HUES48 (cell line): ENCODE data around the gene C1orf198.

Experiments used
- H3K27ac ChIP-seq: one replicate; pipeline ENCODE4 v1.7.0; 2013; ENCODE audit warnings: low read depth, low read length, inconsistent platforms
- H3K27me3 ChIP-seq: 2 replicates; pipeline ENCODE4 v1.6.1; 2013; ENCODE audit warnings: mild to moderate bottlenecking, low read length; ENCODE audit not compliant: control insufficient read depth, insufficient read depth
- H3K36me3 ChIP-seq: 2 replicates; pipeline ENCODE4 v1.6.1; 2013; ENCODE audit warnings: low read length; ENCODE audit not compliant: control insufficient read depth, insufficient read depth
- H3K4me1 ChIP-seq: 2 replicates; pipeline ENCODE4 v1.6.1; 2013; ENCODE audit warnings: mild to moderate bottlenecking, low read length; ENCODE audit not compliant: control insufficient read depth, insufficient read depth
- H3K4me3 ChIP-seq: 2 replicates; pipeline ENCODE4 v1.5.1; 2013; ENCODE audit warnings: mild to moderate bottlenecking, low read depth, low read length
- H3K9ac ChIP-seq: 2 replicates; pipeline ENCODE4 v1.6.1; 2013; ENCODE audit warnings: mild to moderate bottlenecking, low read depth, low read length, moderate library complexity
- H3K9me3 ChIP-seq: 2 replicates; pipeline ENCODE4 v1.6.1; 2013; ENCODE audit warnings: low read length; ENCODE audit not compliant: control insufficient read depth, insufficient read depth

C1orf198 gene

GRCh38 chr1:230821346-230821745 lies 47.0 kb downstream of the C1orf198 start:
- Histone ChIP-seq H3K27me3 (no peaks in the 10 kb centered on the region), H3K9ac (no peak overlapping the region), H3K4me3 (no peak overlapping the region), H3K4me1 (no peaks in the 10 kb centered on the region), H3K36me3 (no peaks in the 10 kb centered on the region), H3K9me3 (no peaks in the 10 kb centered on the region), H3K27ac (no peak overlapping the region)

GRCh38 chr1:230820568-230820967 lies 47.8 kb downstream of the C1orf198 start:
- H3K27me3 ChIP-seq = no peaks in the 10 kb centered on the region
- no peaks in the 10 kb centered on the region for H3K36me3 ChIP-seq
- no peaks in the 10 kb centered on the region for H3K4me1 ChIP-seq
- H3K9me3 ChIP-seq = no peaks in the 10 kb centered on the region
- no peak overlapping the region for H3K9ac ChIP-seq
- H3K27ac ChIP-seq = no peak overlapping the region
- no peak overlapping the region for H3K4me3 ChIP-seq

DNA sequence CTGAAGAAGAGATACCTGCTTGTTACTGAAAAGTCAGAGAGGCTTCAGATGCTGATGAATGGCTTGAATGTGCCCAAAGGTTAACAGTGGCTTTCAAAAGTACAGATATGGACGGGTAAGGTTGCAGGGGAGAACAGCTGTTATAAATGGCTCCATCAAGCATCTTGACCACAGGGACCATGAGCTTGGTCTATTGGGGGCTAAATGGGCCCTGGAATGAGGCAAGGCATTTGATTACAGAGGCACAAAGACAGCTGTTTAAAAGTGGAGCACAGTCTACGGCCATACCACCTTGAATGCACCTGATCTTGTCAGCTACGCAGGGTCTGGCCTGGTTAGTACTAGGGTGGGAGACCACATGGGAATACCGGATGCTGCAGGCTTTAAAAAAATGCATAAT lies 48.3 kb downstream of the C1orf198 start:
- Histone ChIP-seq H3K4me3 (no peak overlapping the region), H3K27me3 (no peaks in the 10 kb centered on the region), H3K27ac (no peak overlapping the region), H3K4me1 (no peaks in the 10 kb centered on the region), H3K9ac (no peak overlapping the region), H3K36me3 (no peaks in the 10 kb centered on the region), H3K9me3 (no peaks in the 10 kb centered on the region)

DNA sequence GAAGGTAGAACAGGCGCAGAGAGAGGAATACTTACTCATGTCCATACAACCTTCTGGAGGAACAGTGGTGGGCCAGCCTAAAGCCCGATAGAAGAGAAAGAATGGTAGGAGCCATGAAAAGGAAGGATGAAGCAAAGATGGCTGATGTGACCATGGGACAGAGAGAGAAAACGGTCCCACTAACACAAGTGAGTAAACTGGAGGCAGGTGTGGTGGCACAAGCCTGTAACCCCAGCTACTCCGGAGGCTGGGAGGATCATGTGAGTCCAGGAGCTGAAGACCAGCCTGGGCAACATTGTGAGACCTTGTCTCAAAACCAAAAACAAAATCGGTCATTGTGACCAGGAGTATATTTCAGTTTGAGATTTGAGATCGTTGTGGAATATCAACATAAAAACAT lies 49.4 kb downstream of the C1orf198 start:
- no peaks in the 10 kb centered on the region for H3K36me3 ChIP-seq
- no peak overlapping the region for H3K9ac ChIP-seq
- H3K27ac ChIP-seq = no peak overlapping the region
- H3K9me3 ChIP-seq = no peaks in the 10 kb centered on the region
- no peak overlapping the region for H3K4me3 ChIP-seq
- H3K4me1 ChIP-seq = no peaks in the 10 kb centered on the region
- H3K27me3 ChIP-seq = no peaks in the 10 kb centered on the region

- H3K27ac ChIP-seq = no peak overlapping the region
- no peaks in the 10 kb centered on the region for H3K27me3 ChIP-seq
- no peaks in the 10 kb centered on the region for H3K4me1 ChIP-seq
- H3K4me3 ChIP-seq = no peak overlapping the region
- no peaks in the 10 kb centered on the region for H3K9me3 ChIP-seq
- no peaks in the 10 kb centered on the region for H3K36me3 ChIP-seq
- no peak overlapping the region for H3K9ac ChIP-seq
Observed at GRCh38 chr1:230818367-230818766, 50.0 kb downstream of the C1orf198 start.

DNA sequence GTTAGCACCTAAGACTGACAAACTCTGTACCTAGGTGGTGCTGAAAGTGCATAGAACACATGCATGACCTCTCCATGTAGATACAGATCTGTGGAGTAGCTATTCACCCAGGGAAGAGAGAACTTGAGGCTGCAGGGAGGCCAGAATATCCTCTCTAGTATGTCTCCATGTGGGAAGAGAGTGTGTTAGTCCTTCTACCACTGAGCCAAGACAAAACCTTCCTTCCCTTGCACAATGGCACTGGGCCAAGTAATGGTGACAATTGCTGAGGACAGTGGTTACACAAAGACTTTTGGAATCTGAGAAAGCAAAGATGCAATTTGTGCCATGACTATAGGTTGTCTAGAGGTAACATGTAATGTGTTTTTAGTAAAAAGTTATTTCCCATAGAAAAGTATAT lies 52.3 kb downstream of the C1orf198 start:
- H3K4me3 ChIP-seq = no peak overlapping the region

DNA sequence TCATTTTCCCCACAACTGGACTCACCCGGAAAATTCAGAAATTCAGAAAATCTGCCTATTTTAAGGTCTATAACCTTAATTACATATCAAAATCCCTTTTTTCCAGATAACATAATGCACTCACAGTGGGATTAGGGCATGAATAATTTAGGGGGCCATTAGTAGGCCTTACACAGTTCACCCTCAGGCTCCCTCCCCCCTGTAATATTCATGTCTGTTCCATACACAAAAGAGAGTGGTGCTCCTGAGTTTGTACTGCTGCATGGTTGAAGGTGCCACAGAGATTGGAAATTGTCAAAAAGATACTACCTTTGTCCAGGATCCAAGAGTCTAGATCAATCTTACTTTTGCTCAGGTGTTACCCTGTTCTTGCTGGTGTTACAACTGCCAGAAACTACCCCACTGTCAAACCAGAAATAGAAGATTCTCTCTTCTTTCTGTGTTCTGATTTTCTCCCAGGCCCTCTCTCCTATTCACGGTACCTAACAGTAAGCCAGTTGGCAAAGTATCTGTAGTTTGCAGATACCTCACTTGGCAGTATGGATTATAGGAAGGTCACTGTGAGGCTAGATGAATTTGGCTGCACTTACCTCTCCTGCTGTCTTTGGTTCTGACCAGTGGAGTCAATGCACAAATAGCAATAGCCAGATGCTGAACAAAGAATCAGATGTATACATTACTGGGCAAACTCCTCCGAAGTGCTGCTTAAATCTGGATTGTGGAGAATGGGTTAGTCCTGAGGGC lies 53.2 kb downstream of the C1orf198 start:
- Histone ChIP-seq H3K9me3 (no peaks in the 10 kb centered on the region), H3K4me3 (no peak overlapping the region), H3K27ac (no peak overlapping the region), H3K4me1 (no peaks in the 10 kb centered on the region), H3K36me3 (no peaks in the 10 kb centered on the region), H3K9ac (no peak overlapping the region), H3K27me3 (no peaks in the 10 kb centered on the region)

More for the DNA sequence above, 52.3 kb downstream of the C1orf198 start:
- Histone ChIP-seq H3K27me3 (no peaks in the 10 kb centered on the region), H3K4me1 (no peaks in the 10 kb centered on the region), H3K9me3 (no peaks in the 10 kb centered on the region), H3K36me3 (no peaks in the 10 kb centered on the region), H3K9ac (no peak overlapping the region), H3K27ac (no peak overlapping the region)

- no peaks in the 10 kb centered on the region for H3K9me3 ChIP-seq
Observed at GRCh38 chr1:230812568-230812967, 55.8 kb downstream of the C1orf198 start.

GRCh38 chr1:230809256-230809990 lies 58.9 kb downstream of the C1orf198 start:
- Histone ChIP-seq H3K9me3 (no peaks in the 10 kb centered on the region), H3K27ac (no peak overlapping the region), H3K27me3 (no peaks in the 10 kb centered on the region), H3K4me3 (no peak overlapping the region), H3K36me3 (no peaks in the 10 kb centered on the region), H3K4me1 (no peaks in the 10 kb centered on the region), H3K9ac (no peak overlapping the region)

More at GRCh38 chr1:230812568-230812967, 55.8 kb downstream of the C1orf198 start:
- Histone ChIP-seq H3K9ac (no peak overlapping the region), H3K27me3 (no peaks in the 10 kb centered on the region), H3K4me3 (no peak overlapping the region), H3K36me3 (no peaks in the 10 kb centered on the region), H3K27ac (no peak overlapping the region), H3K4me1 (no peaks in the 10 kb centered on the region)

DNA sequence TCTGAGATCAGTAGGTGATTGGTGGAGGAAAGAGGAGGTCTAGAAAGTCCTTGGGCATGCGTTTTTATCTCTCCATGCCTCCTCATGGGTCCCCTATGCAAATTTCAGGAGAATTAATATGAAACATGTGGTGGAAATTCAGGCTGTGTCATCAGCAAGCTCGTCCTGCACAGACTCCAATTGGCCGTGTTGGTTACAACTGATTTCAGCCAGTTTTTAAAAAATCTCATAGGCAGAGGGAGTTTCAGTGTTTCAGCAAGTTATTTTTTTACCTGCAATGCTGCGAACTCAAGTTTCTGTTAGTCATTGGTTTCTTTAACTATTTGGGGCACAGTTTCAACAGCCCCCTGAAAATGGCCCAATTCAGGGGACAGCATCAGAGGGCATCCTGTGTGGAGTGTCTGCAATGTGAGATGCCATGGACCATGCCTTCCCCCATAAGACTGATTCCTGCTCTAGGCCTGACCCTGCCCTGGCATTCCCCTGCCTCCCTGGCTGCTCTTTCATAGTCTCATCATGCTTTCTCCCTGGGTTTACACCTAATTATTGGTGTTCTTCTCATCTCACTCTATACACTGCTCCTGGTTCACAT lies 59.9 kb downstream of the C1orf198 start:
- Histone ChIP-seq H3K36me3 (no peaks in the 10 kb centered on the region), H3K9me3 (no peaks in the 10 kb centered on the region), H3K9ac (no peak overlapping the region), H3K4me3 (no peak overlapping the region), H3K4me1 (no peaks in the 10 kb centered on the region), H3K27ac (no peak overlapping the region), H3K27me3 (no peaks in the 10 kb centered on the region)
